SW 1271 (cell line): ENCODE measurements around the gene IFNL4.
"Not testable (repeated sequence)": the region's sequence is repeated elsewhere in the genome, so short reads cannot be mapped to it uniquely, and the experiment has no call there.

Source experiments
- DNase-seq, 2 experiments: peaks; one replicate each; lab custom pipeline; 2025; lab: John Stamatoyannopoulos, UW

The IFNL4 gene

DNA sequence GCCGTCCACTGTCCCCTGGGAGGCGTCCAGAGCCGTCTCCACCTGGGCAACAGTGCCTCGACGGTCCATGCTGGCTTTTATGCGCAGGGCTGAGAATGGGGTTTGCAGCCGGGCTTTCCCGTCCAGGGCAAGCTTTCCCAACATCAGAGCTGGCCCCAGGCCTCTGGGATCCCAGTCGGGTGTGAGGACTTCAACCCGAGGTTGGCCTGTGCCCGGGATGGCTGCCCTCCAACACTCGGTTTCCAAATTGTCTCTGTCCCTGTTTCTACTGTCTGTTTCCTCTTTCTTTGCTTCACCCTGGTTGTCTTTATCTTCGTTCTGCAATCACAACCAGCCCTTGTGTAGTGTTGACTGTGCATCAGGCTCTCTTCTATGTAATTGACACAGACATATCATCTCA, at the start of gene IFNL4:
IFNL4 (minus strand) TSS at position 51 of the 400 bp plus-strand sequence.
- DNase-seq: no peak

DNA sequence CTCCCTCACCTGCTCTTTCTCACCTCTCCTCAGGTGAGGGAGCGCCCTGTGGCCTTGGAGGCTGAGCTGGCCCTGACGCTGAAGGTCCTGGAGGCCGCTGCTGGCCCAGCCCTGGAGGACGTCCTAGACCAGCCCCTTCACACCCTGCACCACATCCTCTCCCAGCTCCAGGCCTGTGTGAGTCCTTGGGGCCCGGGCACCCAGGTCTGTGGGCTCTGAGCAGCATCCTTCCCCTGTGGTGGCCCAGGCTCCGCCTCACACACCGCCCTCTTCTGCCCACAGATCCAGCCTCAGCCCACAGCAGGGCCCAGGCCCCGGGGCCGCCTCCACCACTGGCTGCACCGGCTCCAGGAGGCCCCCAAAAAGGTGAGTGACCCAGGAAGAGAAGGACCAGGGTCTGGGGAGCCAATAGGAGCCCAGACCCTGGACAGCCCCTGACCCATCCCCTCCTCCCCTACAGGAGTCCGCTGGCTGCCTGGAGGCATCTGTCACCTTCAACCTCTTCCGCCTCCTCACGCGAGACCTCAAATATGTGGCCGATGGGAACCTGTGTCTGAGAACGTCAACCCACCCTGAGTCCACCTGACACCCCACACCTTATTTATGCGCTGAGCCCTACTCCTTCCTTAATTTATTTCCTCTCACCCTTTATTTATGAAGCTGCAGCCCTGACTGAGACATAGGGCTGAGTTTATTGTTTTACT, 49.4 kb upstream of the IFNL4 start:
- no peak for DNase-seq

DNA sequence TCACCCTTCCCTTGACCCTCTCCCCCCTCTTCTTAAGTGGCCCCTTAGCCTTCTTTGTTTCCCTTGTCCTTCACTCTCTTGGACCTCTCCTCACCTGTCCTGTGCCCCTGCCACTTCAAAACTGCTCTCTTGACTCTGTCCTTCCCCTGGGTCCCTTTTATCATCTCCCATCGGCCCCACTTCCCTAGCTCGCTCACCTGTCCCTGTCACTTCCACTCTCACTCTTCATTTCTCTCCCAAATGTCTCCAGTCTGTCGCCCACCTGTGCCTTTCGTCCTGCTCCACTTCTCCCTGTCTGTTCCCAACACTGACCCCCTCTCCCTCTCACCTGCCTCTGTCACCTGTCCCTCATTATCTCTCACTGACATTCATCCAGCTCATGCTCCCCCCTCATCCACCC, 48.2 kb upstream of the IFNL4 start:
- DNase-seq: no peak

DNA sequence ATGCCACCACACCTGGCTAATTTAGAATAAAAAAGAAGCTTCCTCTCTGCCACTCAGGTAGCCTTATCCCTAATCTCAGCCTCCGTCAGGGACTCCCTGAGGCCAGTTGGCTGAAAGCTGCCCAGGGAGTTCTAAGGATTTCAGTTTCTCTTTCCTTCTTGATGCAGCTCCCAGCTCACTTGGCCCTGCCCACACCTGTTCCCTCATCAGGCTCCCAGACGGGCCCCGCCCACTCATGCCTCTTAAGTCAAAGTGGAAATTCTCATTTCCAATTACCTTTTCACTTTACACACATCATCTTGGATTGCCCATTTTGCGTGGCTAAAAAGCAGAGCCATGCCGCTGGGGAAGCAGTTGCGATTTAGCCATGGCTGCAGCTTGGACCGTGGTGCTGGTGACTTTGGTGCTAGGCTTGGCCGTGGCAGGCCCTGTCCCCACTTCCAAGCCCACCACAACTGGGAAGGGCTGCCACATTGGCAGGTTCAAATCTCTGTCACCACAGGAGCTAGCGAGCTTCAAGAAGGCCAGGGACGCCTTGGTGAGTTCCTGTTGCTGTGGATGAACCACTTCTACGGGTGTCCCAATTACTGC, 47.5 kb upstream of the IFNL4 start, which contains the start of gene IFNL1:
IFNL1 (plus strand) TSS at position 353 of the 591 bp plus-strand sequence; CDS start at position 368, 15 bp downstream.
- no peak for DNase-seq

DNA sequence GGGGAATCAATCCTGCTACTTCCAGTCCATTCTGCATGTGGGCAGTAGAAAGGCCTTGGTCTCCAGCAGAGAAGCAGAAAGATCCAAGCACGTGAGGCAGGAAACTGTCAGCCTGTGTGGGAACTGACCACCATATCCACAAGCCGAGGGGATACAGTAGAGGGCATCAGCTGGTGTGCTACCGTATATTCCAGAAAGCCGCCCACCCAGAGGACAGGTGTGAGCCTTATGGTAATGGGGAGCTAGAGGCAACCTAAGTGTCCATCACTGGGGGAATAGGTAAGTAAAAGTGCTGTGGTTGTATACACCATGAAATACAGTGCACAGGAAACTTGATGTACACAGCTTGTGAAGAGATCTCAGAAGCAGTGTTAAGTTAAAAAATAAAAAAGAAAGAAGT, 44.7 kb upstream of the IFNL4 start:
- no peak for DNase-seq

DNA sequence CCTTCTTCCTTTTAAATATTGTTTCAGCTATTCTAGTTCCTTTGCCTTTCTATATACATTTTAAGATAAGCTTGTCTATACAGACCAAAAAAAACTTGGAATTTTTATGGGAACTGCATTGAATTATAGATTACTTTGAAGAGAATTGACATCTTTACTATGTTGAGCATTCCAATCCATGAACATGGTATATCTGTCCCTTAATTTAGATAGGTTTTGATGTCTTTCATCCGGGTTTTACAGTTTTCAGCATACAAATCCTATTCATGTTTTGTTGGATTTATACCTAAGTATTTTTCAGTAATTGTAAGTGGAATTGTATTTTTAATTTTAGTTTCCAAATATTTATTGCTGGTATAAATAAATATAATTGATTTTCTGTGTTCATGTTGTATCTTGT, 35.4 kb upstream of the IFNL4 start:
- DNase-seq: no peak

DNA sequence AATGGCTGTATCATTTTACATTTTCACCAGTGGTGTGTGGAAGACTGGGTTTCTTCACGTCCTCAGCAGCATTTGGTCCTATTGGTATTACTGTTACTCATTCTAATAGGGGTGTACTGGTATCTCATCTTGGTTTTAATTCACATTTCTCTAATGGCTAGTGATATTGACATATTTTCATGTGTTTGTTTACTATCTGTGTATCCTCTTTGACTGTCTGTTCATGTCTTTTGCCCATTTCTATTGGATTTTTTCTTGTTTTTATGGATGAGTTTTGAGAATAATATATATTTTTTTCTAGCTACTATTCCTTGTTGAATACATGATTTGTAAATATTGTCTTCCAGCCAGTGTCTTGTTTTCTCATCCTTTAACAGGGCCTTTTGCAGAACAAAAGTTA, 33.4 kb upstream of the IFNL4 start:
- no peak for DNase-seq

DNA sequence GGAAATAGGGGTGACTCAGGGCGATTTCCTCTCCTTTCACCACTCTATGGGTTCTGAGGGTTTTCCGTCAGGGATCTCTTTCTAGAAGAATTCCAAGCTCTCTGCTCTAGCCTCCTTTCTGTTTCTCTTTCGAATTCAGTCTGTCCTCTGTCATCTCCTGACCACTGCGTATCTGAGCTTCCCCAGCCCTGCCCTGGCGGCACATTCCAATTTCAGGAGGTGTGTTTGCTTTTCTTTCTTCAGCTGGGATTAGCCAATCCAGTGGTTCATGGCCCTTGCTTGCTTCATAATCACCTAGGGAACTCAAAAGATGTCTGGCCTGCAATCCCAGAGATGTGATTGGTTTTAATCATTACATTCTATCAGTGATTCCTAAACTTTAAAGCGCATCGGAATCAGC, 28.9 kb upstream of the IFNL4 start:
- DNase-seq: no peak

DNA sequence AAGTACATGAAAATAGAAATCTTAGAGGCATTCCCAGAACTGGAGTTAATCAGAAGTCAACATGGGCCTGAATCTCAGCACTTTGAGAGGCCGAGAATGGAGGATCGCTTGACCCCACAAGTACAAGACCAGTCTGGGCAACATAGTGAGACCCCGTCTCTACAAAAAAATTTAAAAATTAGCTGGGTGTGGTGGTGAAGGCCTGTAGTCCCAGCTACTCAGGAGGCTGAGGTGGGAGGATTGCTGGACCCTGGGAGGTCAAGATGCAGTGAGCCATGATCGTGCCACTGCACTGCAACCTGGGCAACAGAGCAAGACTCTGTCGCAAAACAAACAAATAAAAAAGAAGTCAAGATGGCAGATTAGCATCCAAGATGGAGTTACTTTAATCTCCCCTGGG, 28.1 kb upstream of the IFNL4 start:
- DNase-seq: no peak

DNA sequence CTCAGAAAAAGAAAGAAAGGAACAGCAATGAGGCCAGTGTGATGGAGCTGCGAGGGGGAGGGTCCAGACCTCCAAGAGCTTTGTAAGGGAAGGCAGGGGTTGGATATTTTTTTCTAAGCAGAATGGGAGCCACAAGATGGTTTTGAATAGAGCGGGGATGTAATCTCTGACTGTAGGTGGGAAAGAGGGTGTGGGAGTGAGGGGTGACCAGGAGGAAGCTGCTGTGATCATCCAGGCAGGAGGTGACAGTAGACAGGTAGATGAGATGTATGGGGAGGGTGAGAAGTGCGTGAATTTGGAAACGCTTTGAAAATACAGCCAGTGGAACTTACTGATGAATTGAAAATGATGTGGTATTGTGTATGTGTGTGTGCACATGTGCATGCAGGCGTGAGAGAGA, 26.9 kb upstream of the IFNL4 start:
- DNase-seq: no peak

DNA sequence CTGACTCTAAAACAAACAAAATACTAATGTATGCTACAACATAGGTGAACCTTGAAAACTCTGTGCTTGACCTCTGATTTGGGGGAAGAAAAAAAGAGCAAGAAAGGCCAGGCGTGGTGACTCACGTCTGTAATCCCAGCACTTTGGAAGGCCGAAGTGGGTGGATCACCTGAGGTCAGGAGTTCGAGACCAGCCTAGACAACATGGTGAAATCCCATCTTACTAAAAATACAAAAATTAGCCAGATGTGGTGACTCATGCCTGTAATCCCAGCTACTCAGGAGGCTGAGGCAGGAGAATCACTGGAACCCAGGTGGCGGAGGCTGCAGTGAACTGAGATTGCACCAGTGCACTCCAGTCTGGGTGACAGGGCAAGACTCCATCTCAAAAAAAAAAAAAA, 25.2 kb upstream of the IFNL4 start:
- not testable (repeated sequence) for DNase-seq

DNA sequence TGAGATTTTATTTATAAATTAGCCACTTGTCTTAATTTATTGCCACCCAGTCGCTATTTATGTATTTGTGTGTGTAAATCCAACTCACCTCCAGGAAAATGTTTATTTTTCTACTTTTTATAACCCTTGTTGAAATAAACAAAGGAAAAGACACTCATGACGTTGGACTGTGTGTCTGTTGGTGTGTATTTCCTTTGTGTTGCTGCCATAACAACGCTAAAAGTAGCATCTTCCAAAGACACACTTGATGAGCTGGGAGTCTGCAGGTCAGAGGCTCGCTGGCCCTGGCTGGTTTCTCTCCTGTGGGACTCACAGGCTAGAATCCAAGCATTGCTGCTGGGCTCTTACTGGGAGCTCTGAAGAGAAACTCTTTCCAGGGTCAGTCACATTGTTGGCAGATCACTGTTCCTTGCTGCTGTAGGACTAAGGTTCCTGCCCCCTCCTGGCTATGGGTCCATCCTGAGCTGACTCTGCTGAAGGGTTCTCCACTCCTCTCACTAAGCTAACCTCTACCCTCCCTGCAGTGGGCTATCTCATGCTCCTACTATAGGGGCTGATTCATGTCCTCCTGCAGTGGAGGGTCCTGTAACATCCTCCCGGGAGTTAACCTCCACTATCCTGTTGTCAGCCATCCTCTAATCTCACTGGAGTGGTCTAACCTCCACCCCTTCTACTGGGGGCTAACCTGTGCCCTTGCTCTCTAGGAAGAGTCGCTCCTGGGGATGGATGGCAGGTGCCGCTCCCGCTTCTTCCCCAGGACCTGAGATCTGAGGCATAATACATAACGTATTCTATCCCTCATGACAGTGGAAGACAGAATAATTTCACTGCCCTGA, 21.6 kb upstream of the IFNL4 start:
- no peak for DNase-seq

DNA sequence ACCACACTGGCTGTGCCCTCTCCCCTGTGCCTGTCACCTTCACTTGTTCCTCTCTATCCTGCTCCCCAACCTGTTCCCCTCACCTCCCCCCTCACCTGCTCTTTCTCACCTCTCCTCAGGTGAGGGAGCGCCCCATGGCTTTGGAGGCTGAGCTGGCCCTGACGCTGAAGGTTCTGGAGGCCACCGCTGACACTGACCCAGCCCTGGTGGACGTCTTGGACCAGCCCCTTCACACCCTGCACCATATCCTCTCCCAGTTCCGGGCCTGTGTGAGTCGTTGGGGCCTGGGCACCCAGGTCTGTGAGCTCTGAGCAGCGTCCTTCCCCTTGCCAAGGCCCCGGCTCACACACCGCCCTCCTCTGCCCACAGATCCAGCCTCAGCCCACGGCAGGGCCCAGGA, 20.7 kb upstream of the IFNL4 start:
- DNase-seq: not testable (repeated sequence)

DNA sequence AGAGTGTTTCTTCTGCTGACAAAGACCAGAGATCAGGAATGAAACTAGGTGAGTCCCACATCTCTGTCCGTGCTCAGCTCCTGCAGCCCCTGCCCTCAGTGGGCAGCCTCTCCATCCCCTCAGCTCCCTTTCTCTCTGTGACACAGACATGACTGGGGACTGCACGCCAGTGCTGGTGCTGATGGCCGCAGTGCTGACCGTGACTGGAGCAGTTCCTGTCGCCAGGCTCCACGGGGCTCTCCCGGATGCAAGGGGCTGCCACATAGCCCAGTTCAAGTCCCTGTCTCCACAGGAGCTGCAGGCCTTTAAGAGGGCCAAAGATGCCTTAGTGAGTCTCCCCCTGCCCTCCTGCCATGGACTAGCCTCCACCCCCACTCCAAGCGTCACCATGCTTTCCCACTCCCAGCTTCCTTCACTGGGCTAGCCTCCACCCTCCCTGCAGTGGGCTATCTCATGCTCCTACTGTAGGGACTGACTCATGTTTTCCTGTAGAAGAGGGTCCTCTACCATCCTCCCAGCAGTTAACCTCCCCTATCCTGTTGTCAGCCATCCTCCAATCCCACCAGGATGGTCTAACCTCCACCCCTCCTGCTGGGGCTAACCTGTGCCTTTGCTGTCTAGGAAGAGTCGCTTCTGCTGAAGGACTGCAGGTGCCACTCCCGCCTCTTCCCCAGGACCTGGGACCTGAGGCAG, 20.0 kb upstream of the IFNL4 start:
- not testable (repeated sequence) for DNase-seq

DNA sequence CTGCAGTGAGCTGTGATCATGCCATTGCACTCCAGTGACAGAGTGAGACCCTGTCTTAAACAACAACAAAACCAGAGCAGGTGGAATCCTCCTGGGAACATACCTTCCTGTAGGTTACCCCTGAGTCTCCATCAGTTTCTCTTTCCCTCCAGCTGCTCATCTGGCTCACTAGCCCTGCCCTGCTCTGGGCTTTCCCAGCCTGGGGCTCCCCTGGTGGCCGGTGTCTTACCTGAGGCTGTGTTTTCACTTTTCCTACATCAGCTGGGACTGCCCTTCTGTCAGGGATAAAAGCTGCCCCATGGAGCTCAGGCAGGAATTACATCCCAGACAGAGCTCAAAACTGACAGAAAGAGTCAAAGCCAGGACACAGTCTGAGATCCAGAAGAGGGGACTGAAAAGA, 19.4 kb upstream of the IFNL4 start, which contains the start of gene IFNL2:
IFNL2 (plus strand) TSS at position 312 of the 400 bp plus-strand sequence. CDS start 173 bp downstream, outside the sequence.
- not testable (repeated sequence) for DNase-seq

DNA sequence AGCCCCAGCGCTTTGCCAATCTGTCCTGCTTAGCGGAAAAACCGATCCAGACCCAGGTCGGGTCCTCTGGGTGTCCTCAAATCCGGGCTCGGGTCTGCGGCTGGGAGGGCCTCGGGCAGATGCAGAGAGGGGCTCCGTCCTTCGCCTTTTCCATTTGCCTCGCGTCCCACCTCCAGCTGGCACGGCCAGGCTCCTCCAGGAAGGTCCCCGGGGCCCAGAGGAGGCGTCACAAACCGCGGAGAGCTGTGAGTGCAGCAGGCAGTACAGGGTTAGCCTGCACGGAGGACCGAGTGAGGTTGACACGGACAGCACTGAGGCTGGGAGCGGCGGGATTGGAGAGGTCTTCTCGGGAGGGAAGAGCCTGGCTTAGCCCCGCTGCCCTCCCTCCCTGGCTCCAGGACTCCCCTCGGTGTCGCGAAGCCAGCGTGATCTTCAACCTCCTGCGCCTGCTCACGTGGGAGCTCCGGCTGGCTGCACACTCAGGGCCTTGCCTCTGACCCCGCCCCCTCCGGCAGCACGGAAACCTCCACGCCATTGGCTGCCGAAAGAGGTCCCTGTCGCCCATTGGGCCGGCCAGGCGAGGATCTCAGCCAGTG, 16.8 kb upstream of the IFNL4 start:
- no peak for DNase-seq

DNA sequence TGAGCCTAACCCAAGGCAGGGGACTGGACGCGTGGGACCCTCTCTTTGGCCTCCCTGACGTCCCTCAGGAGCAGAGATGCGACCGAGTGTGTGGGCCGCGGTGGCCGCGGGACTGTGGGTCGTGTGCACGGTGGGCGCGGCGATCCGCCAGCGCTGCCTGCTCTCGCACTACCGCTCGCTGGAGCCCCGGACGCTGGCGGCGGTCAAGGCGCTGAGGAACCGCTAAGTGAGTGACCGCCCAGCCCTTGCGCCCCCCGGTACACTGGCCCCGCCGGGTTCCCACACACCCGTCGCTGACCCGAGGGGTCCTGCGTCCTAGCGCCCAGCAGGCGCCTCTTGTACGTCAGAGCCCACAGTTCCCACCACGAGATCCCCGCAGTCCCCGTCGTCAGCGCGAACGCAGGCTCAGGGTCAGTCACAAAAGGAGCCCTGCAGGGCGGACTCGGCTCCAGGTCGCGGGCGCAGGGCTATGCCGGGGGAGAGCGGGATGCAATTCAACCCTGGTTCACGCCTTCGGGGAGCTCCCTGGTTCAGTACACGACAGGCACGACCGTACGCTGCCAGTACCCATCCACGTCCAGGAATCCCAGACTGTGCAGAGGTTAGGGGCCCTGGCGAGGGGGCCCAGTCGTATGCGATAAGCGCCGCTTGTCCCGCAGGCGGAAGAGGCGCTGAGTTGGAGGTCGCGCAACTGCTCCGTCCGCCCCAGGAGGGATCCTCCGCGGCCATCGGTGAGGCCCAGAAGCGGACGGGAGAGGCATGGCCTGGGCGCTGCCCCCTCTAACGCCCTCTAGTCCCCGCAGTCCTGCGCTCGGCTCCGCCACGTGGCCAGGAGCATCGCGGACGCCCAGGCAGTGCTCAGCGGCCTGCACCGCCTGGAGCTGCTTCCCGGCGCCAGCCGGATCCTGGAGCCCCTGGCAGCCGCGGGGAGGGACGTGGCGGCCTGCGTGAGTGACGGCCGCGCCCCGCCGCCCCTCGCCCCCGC, 15.9 kb upstream of the IFNL4 start:
- no peak for DNase-seq

DNA sequence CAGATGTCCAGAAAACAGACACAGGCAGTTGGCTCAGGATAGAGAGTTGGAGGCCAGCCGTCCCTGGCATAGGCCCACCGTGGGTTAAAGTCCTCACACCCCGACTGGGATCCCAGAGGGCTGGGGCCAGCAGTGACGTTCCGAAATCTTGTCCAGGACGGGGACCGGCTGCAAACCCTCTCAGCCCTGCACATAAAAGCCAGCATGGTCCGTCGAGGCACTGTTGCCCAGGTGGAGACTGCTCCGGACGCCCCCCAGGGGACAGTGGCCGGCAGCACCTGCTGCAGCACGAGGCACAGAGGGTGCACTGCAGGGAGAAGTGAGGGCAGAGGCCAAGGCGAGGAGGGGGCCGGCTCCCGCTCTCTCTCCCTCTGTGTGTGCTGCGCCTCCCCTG, 15.3 kb upstream of the IFNL4 start:
- no peak for DNase-seq

DNA sequence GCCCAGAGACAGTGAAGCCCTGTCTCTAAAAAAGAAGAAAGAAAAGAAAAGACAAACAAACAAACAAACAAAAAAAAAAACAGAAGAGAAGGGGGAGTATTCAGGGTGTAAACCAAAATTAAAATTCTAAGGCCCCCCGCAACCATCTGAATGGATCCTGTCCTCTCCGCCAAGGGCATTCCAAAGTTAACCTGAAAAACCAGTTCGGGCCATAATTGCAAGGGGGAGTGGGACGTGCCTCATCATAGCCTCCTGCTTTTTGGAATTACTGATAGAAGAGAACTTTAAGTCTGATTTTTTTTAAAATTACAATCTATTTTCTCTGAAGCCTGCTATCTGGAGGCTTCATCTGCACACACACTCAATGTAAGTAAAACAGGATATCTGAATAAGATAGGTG, 13.8 kb upstream of the IFNL4 start:
- no peak for DNase-seq

DNA sequence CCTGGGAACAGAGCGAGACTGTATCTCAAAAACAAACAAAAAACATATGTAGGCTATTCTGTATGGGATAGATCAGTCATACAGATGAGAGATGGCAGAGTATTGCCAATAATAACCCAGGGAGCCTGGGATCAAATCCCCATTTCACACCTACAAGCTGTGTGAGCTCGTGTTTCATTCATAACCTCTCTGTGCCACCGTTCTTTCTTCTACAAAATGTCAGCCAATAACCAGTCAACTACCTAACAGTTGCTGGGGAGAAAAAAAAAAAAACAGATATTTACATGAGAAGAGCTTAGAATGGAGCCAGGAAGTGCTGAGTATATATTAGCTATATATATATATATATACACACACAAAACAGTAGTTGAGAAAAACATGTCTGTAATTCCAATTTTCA, 13.0 kb upstream of the IFNL4 start:
- no peak for DNase-seq

DNA sequence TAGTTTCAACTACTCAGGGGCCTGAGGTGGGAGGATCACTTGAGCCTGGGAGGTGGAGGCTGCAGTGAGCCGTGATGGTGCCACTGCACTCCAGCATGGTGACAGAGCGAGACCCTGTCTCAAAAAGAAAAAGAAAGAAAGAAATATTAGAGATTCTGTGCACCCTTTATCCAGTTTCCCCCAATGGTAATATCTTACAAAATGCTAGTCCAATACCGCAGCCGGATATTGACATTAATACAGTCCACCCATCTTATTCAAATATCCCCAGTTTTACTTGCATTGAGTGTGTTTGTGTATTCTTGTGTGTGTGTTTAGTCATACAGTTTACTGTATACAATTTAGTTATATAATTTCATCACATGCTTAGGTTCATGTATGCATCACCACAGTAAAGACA, 8.6 kb upstream of the IFNL4 start:
- DNase-seq: no peak
